Activated T-cell treated with anti-CD3 and anti-CD28 coated beads, Interleukin-2, amount 50 U/mL, for 72 hours (primary cell): Measurements from ENCODE around the gene NLRP9. TPM values are rescaled to one million over a fixed set of nuclear protein-coding genes. Genes with fewer than 3 reads are reported as not detected.

Experiments
- ATAC-seq, 2 donors: fragments of 150-1000 bp; cut with Tn5 transposase; replicated peaks in 1 of 2; 2 replicates each; pipeline ENCODE4 v1.10.0; 2021; ENCODE audit warnings: moderate library complexity in 2 of 2, mild to moderate bottlenecking in 1 of 2
- DNase-seq, 2 donors: peaks; one replicate each; pipeline ENCODE4 v3.0.0; 2021 to 2022; ENCODE audit warnings: mixed read lengths in 1 of 2
- H3K27ac Mint-ChIP-seq: one replicate; pipeline ENCODE4 v1.8.0; 2022; ENCODE audit warnings: mild to moderate bottlenecking, moderate library complexity, mixed read lengths
- H3K27me3 Mint-ChIP-seq: one replicate; pipeline ENCODE4 v1.8.0; 2022; ENCODE audit warnings: low read depth, mixed read lengths
- H3K36me3 Mint-ChIP-seq, 2 donors: one replicate each; pipeline ENCODE4 v1.8.0; 2022; ENCODE audit warnings: mixed read lengths in 2 of 2, mild to moderate bottlenecking in 1 of 2; ENCODE audit not compliant: insufficient read depth in 2 of 2
- H3K4me1 Mint-ChIP-seq: one replicate; pipeline ENCODE4 v1.8.0; 2022; ENCODE audit warnings: low read depth, mixed read lengths
- H3K4me3 Mint-ChIP-seq, 2 donors: one replicate each; pipeline ENCODE4 v1.8.0; 2022; ENCODE audit warnings: mild to moderate bottlenecking in 2 of 2, mixed read lengths in 2 of 2, moderate library complexity in 2 of 2
- H3K9me3 Mint-ChIP-seq, 2 donors: one replicate each; pipeline ENCODE4 v1.8.0; 2022; ENCODE audit warnings: mixed read lengths in 2 of 2
- total RNA-seq, 2 donors: library from RNA; stranded (reverse); gene quantifications; one replicate each; pipeline ENCODE4 v1.2.3, GENCODE V29; 2022

Gene NLRP9
- total RNA-seq, 2 donors from 2014 or later = not detected

DNA sequence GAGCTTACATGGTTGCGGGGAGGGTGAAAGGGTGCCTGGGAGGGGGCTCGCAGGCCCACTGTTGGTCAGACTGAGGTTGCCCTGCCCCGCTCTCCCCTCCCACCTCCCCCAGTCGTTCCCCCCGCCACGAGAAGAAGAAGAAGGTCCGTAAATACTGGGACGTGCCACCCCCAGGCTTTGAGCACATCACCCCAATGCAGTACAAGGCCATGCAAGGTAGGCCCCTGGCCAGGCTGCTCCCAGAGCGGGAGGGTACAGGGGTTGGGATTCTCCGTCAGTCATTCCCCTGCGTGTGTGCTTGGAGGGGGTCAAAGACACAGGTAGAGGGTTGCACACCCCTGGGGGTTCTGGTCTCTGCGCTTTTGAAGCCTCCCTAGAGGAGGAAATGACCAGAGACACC is 77.8 kb downstream of the NLRP9 start:
- ATAC-seq (no peak), DNase-seq (no peak)
- H3K4me1 Mint-ChIP-seq = peaks cover 59% of the 10 kb centered on the region
- no peaks in the 10 kb centered on the region for H3K27me3 Mint-ChIP-seq
- no peaks in the 10 kb centered on the region for H3K9me3 Mint-ChIP-seq
- peaks cover 22 to 31% of the 10 kb centered on the region in 2 donors for H3K36me3 Mint-ChIP-seq
- H3K27ac Mint-ChIP-seq = peak overlapping the region; percentile 39
- no peak overlapping the region for H3K4me3 Mint-ChIP-seq

DNA sequence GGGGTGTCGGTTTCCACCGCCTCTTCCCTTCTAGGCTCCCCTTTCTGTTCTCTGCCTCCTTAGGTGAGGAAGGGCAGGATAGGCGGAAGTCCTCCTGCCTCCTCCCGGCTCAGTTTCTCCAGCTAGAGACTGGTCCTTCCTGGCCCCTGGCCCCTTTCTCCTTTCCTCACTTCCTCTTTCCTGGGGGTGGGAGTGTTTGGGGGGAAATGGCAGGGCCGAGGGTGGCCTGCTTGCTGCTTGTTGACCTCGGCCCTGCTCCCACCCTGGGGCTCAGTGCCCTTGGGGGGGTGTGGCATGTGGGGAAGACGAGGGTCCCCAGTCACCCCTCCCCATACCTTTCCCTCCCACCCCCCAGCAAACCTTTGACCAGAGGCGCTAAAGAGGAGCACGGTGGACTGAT is 78.4 kb downstream of the NLRP9 start:
- DNase-seq (no peak), ATAC-seq (no peak)
- peaks cover 59% of the 10 kb centered on the region for H3K4me1 Mint-ChIP-seq
- H3K4me3 Mint-ChIP-seq = peak overlapping the region; percentile 62 to 68
- H3K9me3 Mint-ChIP-seq = no peaks in the 10 kb centered on the region
- peaks cover 20 to 29% of the 10 kb centered on the region in 2 donors for H3K36me3 Mint-ChIP-seq
- H3K27ac Mint-ChIP-seq = peak overlapping the region; percentile 85
- H3K27me3 Mint-ChIP-seq = no peaks in the 10 kb centered on the region

DNA sequence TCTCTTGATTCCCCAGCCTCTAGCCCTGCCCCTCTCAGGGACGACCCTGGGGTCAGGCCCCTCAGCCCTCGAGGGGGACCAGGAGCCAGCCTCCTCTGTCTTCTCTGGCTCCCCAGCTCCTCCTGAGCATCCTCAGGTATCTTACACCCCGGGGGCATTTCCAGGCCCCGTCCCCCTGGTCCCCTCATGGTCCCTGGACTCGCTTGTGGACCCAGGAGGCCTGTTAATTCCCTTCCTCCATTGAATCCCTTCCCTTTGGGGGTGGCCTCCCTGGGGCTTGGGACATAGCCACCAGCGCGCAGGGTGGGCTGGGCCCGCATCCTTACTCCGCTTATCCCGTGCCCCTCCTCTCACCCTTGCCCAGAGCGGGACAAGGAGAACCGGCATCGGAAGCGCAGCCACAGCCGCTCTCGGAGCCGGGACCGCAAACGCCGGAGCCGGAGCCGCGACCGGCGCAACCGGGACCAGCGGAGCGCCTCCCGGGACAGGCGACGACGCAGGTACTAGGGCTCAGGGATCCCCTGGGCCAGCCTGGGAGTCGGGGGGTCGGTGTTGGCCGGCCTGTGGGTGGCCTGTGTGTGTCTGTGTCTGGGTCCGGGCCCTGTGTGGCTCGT is 79.2 kb downstream of the NLRP9 start:
- ATAC-seq = no peak
- Mint-ChIP-seq H3K36me3 (peaks cover 20 to 29% of the 10 kb centered on the region in 2 donors), H3K4me3 (peak overlapping the region; percentile 62 to 68), H3K27me3 (no peaks in the 10 kb centered on the region), H3K27ac (no peak overlapping the region), H3K9me3 (no peaks in the 10 kb centered on the region), H3K4me1 (peaks cover 55% of the 10 kb centered on the region)
- no peak for DNase-seq

Other genes with a start within 250 kb of the NLRP9 start
- gene SSC5D, start 250.0 kb downstream of the NLRP9 start, total RNA-seq = 1 to 10 TPM; 1.2 to 1.7 TPM
- not detected for gene SBK2, start 201.3 kb downstream of the NLRP9 start, total RNA-seq
- not detected for gene SBK3, start 192.9 kb downstream of the NLRP9 start, total RNA-seq
- 1 to 10 TPM; 9.3 to 9.4 TPM for gene ZNF579, start 157.6 kb downstream of the NLRP9 start, total RNA-seq
- 10 to 100 TPM; 16.2 to 17.3 TPM for gene FIZ1, start 138.9 kb downstream of the NLRP9 start, total RNA-seq
- gene ZNF524, start 138.1 kb downstream of the NLRP9 start, total RNA-seq = 10 to 100 TPM; 26.2 to 32.3 TPM
- gene ZNF865, start 132.8 kb downstream of the NLRP9 start, total RNA-seq = 10 to 100 TPM; 12.9 to 13.2 TPM
- gene ZNF784, start 113.8 kb downstream of the NLRP9 start, total RNA-seq = 1 to 10 TPM; 4.3 to 6.9 TPM
- gene ZNF580, start 97.4 kb downstream of the NLRP9 start, total RNA-seq = 10 to 100 TPM; 46.1 to 47.8 TPM
- gene ZNF581, start 94.8 kb downstream of the NLRP9 start, total RNA-seq = 10 to 100 TPM; 43.1 to 50.7 TPM
- 10 to 100 TPM; 13.8 to 21.7 TPM for gene CCDC106, start 90.2 kb downstream of the NLRP9 start, total RNA-seq
- 100 to 1,000 TPM; 128 to 137 TPM for gene U2AF2, start 83.4 kb downstream of the NLRP9 start, total RNA-seq
- gene EPN1, start 63.2 kb downstream of the NLRP9 start, total RNA-seq = 10 to 100 TPM; 33.8 to 40.5 TPM
- not detected for gene RFPL4A, start 20.7 kb upstream of the NLRP9 start, total RNA-seq
- gene RFPL4AL1, start 30.7 kb upstream of the NLRP9 start, total RNA-seq = not detected
- not detected for gene NLRP11, start 93.6 kb upstream of the NLRP9 start, total RNA-seq
- not detected for gene NLRP4, start 98.1 kb upstream of the NLRP9 start, total RNA-seq
- not detected for gene NLRP13, start 193.9 kb upstream of the NLRP9 start, total RNA-seq
- gene NLRP8, start 209.4 kb upstream of the NLRP9 start, total RNA-seq = not detected
- not detected for gene NLRP5, start 248.4 kb upstream of the NLRP9 start, total RNA-seq